H1 (cell line): ENCODE data around the gene SH3D19. TPM values are rescaled to one million over a fixed set of nuclear protein-coding genes. Genes with fewer than 3 reads are reported as not detected.

Experiments used
- CTCF ChIA-PET: fragments of 300-600 bp; sonication (Branson Sonifier 250); formaldehyde crosslinking; loops from one replicate; lab custom pipeline; 2021; ENCODE audit not compliant: partially characterized antibody; lab: Charles Lee
- POLR2A ChIA-PET: fragments of 300-600 bp; sonication (Branson Sonifier 250); formaldehyde crosslinking; loops from one replicate; lab custom pipeline; 2021; ENCODE audit warnings: inconsistent platforms; ENCODE audit not compliant: partially characterized antibody; lab: Charles Lee
- DNase-seq, 2 experiments: peaks; one replicate each; pipeline versions ENCODE4 v3.0.0 to v3.0.0-alpha.2; 2010 to 2022; ENCODE audit warnings: low spot score in 2 of 2, low read depth in 1 of 2, mixed read lengths in 1 of 2
- FAIRE-seq: peaks from 2 replicates; lab custom pipeline; 2011; peaks lifted over from hg19 to GRCh38; lab: Jason Lieb, UNC
- H2AFZ ChIP-seq: 2 replicates; pipeline ENCODE4 v1.8.1; 2012; ENCODE audit warnings: low read length, inconsistent platforms
- H2AK5ac ChIP-seq: 2 replicates; pipeline ENCODE4 v1.6.1; 2013; ENCODE audit warnings: low read depth, low read length
- H2BK120ac ChIP-seq: replicated peaks from 2 replicates; pipeline ENCODE3; 2013; ENCODE audit warnings: low read depth, low read length, inconsistent platforms
- H2BK12ac ChIP-seq: 2 replicates; pipeline ENCODE4 v1.6.1; 2013; ENCODE audit warnings: low read depth, low read length
- H2BK15ac ChIP-seq: 2 replicates; pipeline ENCODE4 v1.6.1; 2013; ENCODE audit warnings: low read length
- H2BK20ac ChIP-seq: 2 replicates; pipeline ENCODE4 v1.6.1; 2013; ENCODE audit warnings: low read length
- H2BK5ac ChIP-seq: 2 replicates; pipeline ENCODE4 v1.6.1; 2013; ENCODE audit warnings: low read depth, low read length
- H3K14ac ChIP-seq: 2 replicates; pipeline ENCODE4 v1.6.1; 2013; ENCODE audit warnings: inconsistent platforms; ENCODE audit not compliant: insufficient read length
- H3K18ac ChIP-seq: 2 replicates; pipeline ENCODE4 v1.6.1; 2013; ENCODE audit warnings: low read length; ENCODE audit errors: extremely low read depth
- H3K23ac ChIP-seq: 2 replicates; pipeline ENCODE4 v1.6.1; 2013; ENCODE audit warnings: inconsistent platforms; ENCODE audit not compliant: insufficient read length
- H3K23me2 ChIP-seq: 2 replicates; pipeline ENCODE4 v1.6.1; 2013; ENCODE audit warnings: low read depth, low read length
- H3K27ac ChIP-seq: 2 replicates; pipeline ENCODE4 v1.6.1; 2011; ENCODE audit warnings: low read depth, low read length, inconsistent platforms
- H3K27me3 ChIP-seq, 4 experiments: replicated peaks in 1 of 4; 1 replicate in 1 of 4; 2 replicates in 3 of 4; pipeline versions ENCODE4 v1.6.1 to v1.8.1; 2011 to 2013; ENCODE audit warnings: low read length in 3 of 4, mild to moderate bottlenecking in 3 of 4, inconsistent platforms in 2 of 4, mixed read lengths in 2 of 4, moderate library complexity in 1 of 4; ENCODE audit not compliant: control insufficient read depth in 3 of 4, insufficient read depth in 3 of 4; ENCODE audit errors: extremely low read depth in 1 of 4
- H3K36me3 ChIP-seq, 4 experiments: 2 replicates each; pipeline versions ENCODE4 v1.6.1 to v1.8.1; 2011 to 2013; ENCODE audit warnings: mild to moderate bottlenecking in 4 of 4, low read length in 3 of 4, moderate library complexity in 2 of 4, control low read depth in 1 of 4, inconsistent platforms in 1 of 4; ENCODE audit not compliant: insufficient read depth in 4 of 4, control insufficient read depth in 2 of 4
- H3K4ac ChIP-seq: replicated peaks from 2 replicates; pipeline ENCODE3; 2013; ENCODE audit warnings: low read length, low read depth, mixed read lengths, inconsistent platforms; ENCODE audit not compliant: insufficient read length
- H3K4me1 ChIP-seq, 4 experiments: replicated peaks in 1 of 4; 1 replicate in 1 of 4; 2 replicates in 3 of 4; pipeline versions ENCODE4 v1.6.1 to v1.8.1; 2011 to 2013; ENCODE audit warnings: low read length in 3 of 4, inconsistent platforms in 2 of 4, mixed read lengths in 1 of 4; ENCODE audit not compliant: insufficient read depth in 4 of 4, control insufficient read depth in 3 of 4
- H3K4me2 ChIP-seq, 2 experiments: 2 replicates each; pipeline versions ENCODE4 v1.6.1 to v1.8.1; 2011 to 2013; ENCODE audit warnings: low read depth in 2 of 2, low read length in 2 of 2, control low read depth in 1 of 2, inconsistent platforms in 1 of 2, mild to moderate bottlenecking in 1 of 2; ENCODE audit not compliant: insufficient read depth in 1 of 2
- H3K4me3 ChIP-seq, 4 experiments: fragments of 200-600, 300-600 bp in 1 of 4; sonication (generic), shearing (Covaris generic), sonication (Bioruptor Twin) in 1 of 4; 2 replicates each; pipeline versions ENCODE4 v1.5.1 to v1.8.1; 2011 to 2016; ENCODE audit warnings: low read length in 4 of 4, low read depth in 3 of 4, control low read depth in 2 of 4, inconsistent platforms in 2 of 4, mild to moderate bottlenecking in 2 of 4, mixed read lengths in 1 of 4, moderate library complexity in 1 of 4; ENCODE audit not compliant: insufficient read depth in 2 of 4; ENCODE audit errors: extremely low read depth in 1 of 4
- H3K56ac ChIP-seq: replicated peaks from 2 replicates; pipeline ENCODE3; 2013; ENCODE audit warnings: low read depth, mild to moderate bottlenecking, mixed read lengths, low read length, inconsistent platforms; ENCODE audit not compliant: insufficient read length
- H3K79me1 ChIP-seq: 2 replicates; pipeline ENCODE4 v1.6.1; 2013; ENCODE audit warnings: low read depth, low read length, control low read depth
- H3K79me2 ChIP-seq, 2 experiments: 2 replicates each; pipeline versions ENCODE4 v1.6.1 to v1.8.1; 2012 to 2013; ENCODE audit warnings: low read length in 2 of 2, mild to moderate bottlenecking in 2 of 2, inconsistent platforms in 1 of 2; ENCODE audit not compliant: insufficient read depth in 2 of 2, control insufficient read depth in 1 of 2
- H3K9ac ChIP-seq, 4 experiments: replicated peaks in 1 of 4; 1 replicate in 1 of 4; 2 replicates in 3 of 4; pipeline versions ENCODE4 v1.6.1 to v1.8.1; 2011 to 2013; ENCODE audit warnings: low read depth in 3 of 4, low read length in 3 of 4, control low read depth in 2 of 4, mild to moderate bottlenecking in 2 of 4, moderate library complexity in 2 of 4, inconsistent platforms in 1 of 4; ENCODE audit errors: extremely low read depth in 1 of 4
- H3K9me3 ChIP-seq, 2 experiments: 2 replicates each; pipeline versions ENCODE4 v1.6.1 to v1.8.1; 2012 to 2013; ENCODE audit warnings: mild to moderate bottlenecking in 2 of 2, moderate library complexity in 2 of 2, control low read depth in 1 of 2, inconsistent platforms in 1 of 2, low read depth in 1 of 2, low read length in 1 of 2, mixed read lengths in 1 of 2; ENCODE audit not compliant: insufficient read depth in 2 of 2
- H4K20me1 ChIP-seq, 2 experiments: replicated peaks in 1 of 2; 2 replicates each; pipeline versions ENCODE3 to v1.8.1; 2011 to 2013; ENCODE audit warnings: inconsistent platforms in 2 of 2, low read length in 2 of 2, mild to moderate bottlenecking in 1 of 2; ENCODE audit not compliant: insufficient read depth in 2 of 2, control insufficient read depth in 1 of 2
- H4K5ac ChIP-seq: 2 replicates; pipeline ENCODE4 v1.6.1; 2013; ENCODE audit warnings: low read length, low read depth, mixed read lengths, inconsistent platforms; ENCODE audit not compliant: insufficient read length
- H4K8ac ChIP-seq: 2 replicates; pipeline ENCODE4 v1.8.0; 2013; ENCODE audit warnings: mild to moderate bottlenecking, moderate library complexity, low read length, inconsistent platforms; ENCODE audit not compliant: insufficient read depth; ENCODE audit errors: extremely low read depth
- H4K91ac ChIP-seq: replicated peaks from 2 replicates; pipeline ENCODE3; 2013; ENCODE audit warnings: low read length, mixed read lengths, inconsistent platforms; ENCODE audit not compliant: insufficient read length
- CHD1 ChIP-seq: IDR thresholded peaks from 2 replicates; pipeline ENCODE4 v1.6.1; 2012; ENCODE audit warnings: low read depth, low read length, improper control_type of control experiment
- POU5F1 ChIP-seq: IDR thresholded peaks from 2 replicates; pipeline ENCODE4 v1.6.1; 2011; ENCODE audit warnings: low read depth, mild to moderate bottlenecking, low read length, moderate library complexity
- RAD21 ChIP-seq, 2 experiments: IDR thresholded peaks in 1 of 2; conservative IDR thresholded peaks in 1 of 2; 2 replicates each; pipeline ENCODE4 v1.6.1; 2011; ENCODE audit warnings: low read depth in 2 of 2, low read length in 2 of 2, improper control_type of control experiment in 1 of 2, inconsistent platforms in 1 of 2, mild to moderate bottlenecking in 1 of 2, moderate library complexity in 1 of 2
- RFX5 ChIP-seq: IDR thresholded peaks from 2 replicates; pipeline ENCODE4 v1.6.1; 2011; ENCODE audit warnings: low read depth, low read length, improper control_type of control experiment, borderline replicate concordance
- SP1 ChIP-seq: IDR thresholded peaks from 2 replicates; pipeline ENCODE4 v1.6.1; 2011; ENCODE audit warnings: low read depth, low read length
- TEAD4 ChIP-seq: IDR thresholded peaks from 2 replicates; pipeline ENCODE4 v1.6.1; 2012; ENCODE audit warnings: low read depth, low read length, inconsistent platforms, mixed read lengths
- YY1 ChIP-seq: IDR thresholded peaks from 2 replicates; pipeline ENCODE4 v1.6.1; 2011; ENCODE audit warnings: low read depth, mild to moderate bottlenecking, low read length
- WGBS, 2 experiments: shearing (Covaris generic) in 1 of 2; methylation state at CpG; one replicate each; pipeline versions ENCODE4 v1.1.6 to v1.1.7; 2013 to 2015; ENCODE audit warnings: low lambda C conversion rate in 2 of 2, mixed read lengths in 2 of 2, inconsistent platforms in 1 of 2, low coverage in 1 of 2, missing lambda C conversion rate in 1 of 2; ENCODE audit not compliant: insufficient replicate concordance in 2 of 2, insufficient coverage in 1 of 2, insufficient read length in 1 of 2; ENCODE audit errors: extremely low coverage in 1 of 2, missing lambda C conversion rate in 1 of 2; 5-methylcytosine and 5-hydroxymethylcytosine counted together
- polyA plus RNA-seq, 7 experiments: library from polyadenylated mRNA; depleted of rRNA in 3 of 7; stranded (reverse) in 5 of 7; unstranded in 2 of 7; fragments of >200 nt in 5 of 7; fragments of 200-250 nt in 2 of 7; gene quantifications; 1 replicate in 5 of 7; 2 replicates in 1 of 7; 4 replicates in 1 of 7; pipeline versions ENCODE4 v1.2.1 to v1.2.3, GENCODE V29; 2011 to 2013; ENCODE audit warnings: missing spikeins in 2 of 7, mixed read lengths in 2 of 7
- total RNA-seq: library from RNA; stranded (reverse); fragmentation: NEBNext Ultra II Directional; extraction: Animal tissue kit (Norgen Biotek cat#: 25700); gene quantifications from 2 replicates; pipeline ENCODE4 v1.2.1, GENCODE V29; 2021
- TF ChIP-seq, protein P1 (sequence below), 3 experiments: IDR thresholded peaks; 1 replicate in 2 of 3; 2 replicates in 1 of 3; pipeline versions ENCODE4 v1.5.1 to v1.6.1; 2011; ENCODE audit warnings: low read length in 3 of 3, mild to moderate bottlenecking in 3 of 3, inconsistent platforms in 2 of 3, low read depth in 1 of 3, moderate library complexity in 1 of 3; ENCODE audit not compliant: insufficient read depth in 1 of 3; ENCODE audit errors: control extremely low read depth in 1 of 3

The SH3D19 gene
- total and polyA plus RNA-seq, 2 of the 8 experiments (the other 6 are each of a cell fraction or from before 2014, with no cell fraction given), result 11.7 to 51.3 TPM

DNA sequence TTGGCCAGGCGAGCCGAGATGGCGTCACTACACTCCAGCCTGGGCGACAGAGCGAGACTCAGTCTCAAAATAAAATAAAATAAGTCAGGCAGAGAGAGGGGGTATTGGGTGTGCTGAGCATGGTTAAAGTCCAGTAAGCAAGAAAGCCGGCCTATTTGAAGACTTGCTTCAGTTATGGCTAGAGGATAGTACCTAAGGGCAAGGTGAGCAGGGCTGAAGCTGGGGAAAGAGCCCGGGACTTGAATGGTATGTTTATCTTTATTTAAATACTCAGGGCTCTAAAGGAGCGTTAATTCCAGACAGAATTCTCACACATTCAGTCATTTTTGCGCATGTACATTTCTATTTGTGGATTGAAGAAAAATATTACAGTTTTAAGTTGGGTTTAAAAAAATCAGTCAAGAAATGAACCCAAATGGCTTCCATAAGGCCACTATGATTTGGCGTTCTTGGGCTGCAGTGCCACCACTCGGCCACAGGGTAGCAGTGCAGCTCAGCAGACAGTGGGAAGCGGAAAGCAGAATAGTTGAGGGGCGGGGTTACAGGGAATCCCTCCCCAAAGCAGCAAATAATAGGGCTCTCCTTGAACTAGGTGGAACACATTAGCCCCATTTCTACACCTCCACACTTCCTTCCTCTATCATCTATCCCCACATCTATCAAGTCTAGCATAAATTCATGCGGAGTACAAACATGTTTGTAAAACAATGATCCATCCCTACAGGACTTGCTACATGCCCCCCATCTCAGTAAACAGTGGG, 37.2 kb upstream of the SH3D19 start:
- Histone ChIP-seq H3K4ac (no peak overlapping the region), H2AFZ (peak overlapping the region; percentile 84), H3K4me3 (no peak overlapping the region), H3K27ac (no peak overlapping the region), H3K9ac (no peak overlapping the region), H3K4me1 (peaks cover 0 to 2% (median 0%) of the 10 kb centered on the region in 4 experiments; a peak in 1 of 7 replicates), H3K79me2 (no peaks in the 10 kb centered on the region), H3K23me2 (peaks cover 2% of the 10 kb centered on the region; the same call in 1 of the 2 replicates), H2BK15ac (no peak overlapping the region), H3K23ac (no peak overlapping the region), H3K27me3 (no peaks in the 10 kb centered on the region), H4K8ac (no peak overlapping the region)
- FAIRE-seq, result peak; percentile 98
- POLR2A ChIA-PET, result interaction anchor here (0.7 to 1.2 kb wide), 4 partner anchors 27 to 424 kb away, joined by 3 to 4 read pairs (median 3); partner anchors contain the start of gene SH3D19
- peak; percentile 98 to 99 for TF ChIP-seq RAD21 (IDR thresholded peaks at IDR 0.05 in 1 of 2, conservative IDR thresholded peaks at IDR 0.05 in 1 of 2; ENCODE audit: low read depth in 2 of 2, low read length in 2 of 2)
- no peak for TF ChIP-seq RFX5
- TF ChIP-seq TEAD4, result no peak
- TF ChIP-seq, protein P1, sequence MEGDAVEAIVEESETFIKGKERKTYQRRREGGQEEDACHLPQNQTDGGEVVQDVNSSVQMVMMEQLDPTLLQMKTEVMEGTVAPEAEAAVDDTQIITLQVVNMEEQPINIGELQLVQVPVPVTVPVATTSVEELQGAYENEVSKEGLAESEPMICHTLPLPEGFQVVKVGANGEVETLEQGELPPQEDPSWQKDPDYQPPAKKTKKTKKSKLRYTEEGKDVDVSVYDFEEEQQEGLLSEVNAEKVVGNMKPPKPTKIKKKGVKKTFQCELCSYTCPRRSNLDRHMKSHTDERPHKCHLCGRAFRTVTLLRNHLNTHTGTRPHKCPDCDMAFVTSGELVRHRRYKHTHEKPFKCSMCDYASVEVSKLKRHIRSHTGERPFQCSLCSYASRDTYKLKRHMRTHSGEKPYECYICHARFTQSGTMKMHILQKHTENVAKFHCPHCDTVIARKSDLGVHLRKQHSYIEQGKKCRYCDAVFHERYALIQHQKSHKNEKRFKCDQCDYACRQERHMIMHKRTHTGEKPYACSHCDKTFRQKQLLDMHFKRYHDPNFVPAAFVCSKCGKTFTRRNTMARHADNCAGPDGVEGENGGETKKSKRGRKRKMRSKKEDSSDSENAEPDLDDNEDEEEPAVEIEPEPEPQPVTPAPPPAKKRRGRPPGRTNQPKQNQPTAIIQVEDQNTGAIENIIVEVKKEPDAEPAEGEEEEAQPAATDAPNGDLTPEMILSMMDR (IDR thresholded peaks at IDR 0.05; ENCODE audit: control extremely low read depth in 1 of 3, insufficient read depth in 1 of 3, low read depth in 1 of 3, low read length in 3 of 3), result peak; percentile 91 to 99 (median 99)
- peak; percentile 76; the same call in 1 of the 2 replicates for TF ChIP-seq YY1
- TF ChIP-seq SP1, result 0 out of 2 replicates have a peak, but pooled peaks have one; percentile 42
- TF ChIP-seq CHD1, result no peak
- no peak for TF ChIP-seq POU5F1
- TF ChIP-seq, all 59 proteins: peak for 4
- Histone ChIP-seq H3K9me3 (no peaks in the 10 kb centered on the region), H2BK20ac (no peak overlapping the region), H2BK12ac (no peak overlapping the region), H3K36me3 (no peaks in the 10 kb centered on the region), H4K5ac (no peak overlapping the region), H3K4me2 (no peak overlapping the region), H2BK120ac (no peak overlapping the region), H3K79me1 (no peaks in the 10 kb centered on the region), H3K18ac (no peak overlapping the region), H3K56ac (no peak overlapping the region), H2BK5ac (no peak overlapping the region), H3K14ac (no peak overlapping the region), H4K91ac (no peak overlapping the region), H2AK5ac (no peak overlapping the region), H4K20me1 (no peaks in the 10 kb centered on the region)
- WGBS, 2 experiments, result 47% methylated on average over 14 of the region's 14 CpGs; no CpG with 5 or more reads in 1 of the 2 experiments
- CTCF ChIA-PET, result interaction anchor here (0.7 to 4.0 kb wide), 26 partner anchors 8 to 1157 kb away, joined by 3 to 20 read pairs (median 3); partner anchors contain the start of genes PRSS48 and SH3D19
- DNase-seq, result peak; percentile 81 to 90
